Activated CD8-positive, alpha-beta T cell treated with anti-CD3 and anti-CD28 coated beads, Interleukin-2, amount 10 ng/mL, durations not matched to agents 7 days and 5 days (primary cell): ENCODE measurements around the gene WWOX. TPM values are rescaled to one million over a fixed set of nuclear protein-coding genes. Genes with fewer than 3 reads are reported as not detected.

Experiments used
- ATAC-seq: fragments of 150-1000 bp; cut with Tn5 transposase; one replicate; pipeline ENCODE4 v1.10.0; 2021; ENCODE audit warnings: moderate library complexity
- CTCF ChIA-PET: fragments of 350-600 bp; sonication (Branson Sonifier 250); formaldehyde crosslinking; loops from one replicate; lab custom pipeline; 2021; ENCODE audit warnings: antibody characterized with exemption; lab: Charles Lee
- POLR2A ChIA-PET: fragments of 350-600 bp; sonication (Branson Sonifier 250); formaldehyde crosslinking; loops from one replicate; lab custom pipeline; 2021; ENCODE audit warnings: antibody characterized with exemption; lab: Charles Lee
- DNase-seq: peaks from one replicate; pipeline ENCODE4 v3.0.0-alpha.2; 2020
- H3K27ac Mint-ChIP-seq: one replicate; pipeline ENCODE4 v1.8.0; 2021; ENCODE audit warnings: mild to moderate bottlenecking, mixed read lengths
- H3K27me3 Mint-ChIP-seq: one replicate; pipeline ENCODE4 v1.8.0; 2021; ENCODE audit warnings: low read depth, mixed read lengths
- H3K36me3 Mint-ChIP-seq: one replicate; pipeline ENCODE4 v1.8.0; 2021; ENCODE audit warnings: low read depth, mixed read lengths
- H3K4me1 Mint-ChIP-seq: one replicate; pipeline ENCODE4 v1.8.0; 2021; ENCODE audit warnings: low read depth, mixed read lengths
- H3K4me3 Mint-ChIP-seq: one replicate; pipeline ENCODE4 v1.8.0; 2021; ENCODE audit warnings: mild to moderate bottlenecking, mixed read lengths
- H3K9me3 Mint-ChIP-seq: one replicate; pipeline ENCODE4 v1.8.0; 2022; ENCODE audit warnings: mixed read lengths; ENCODE audit not compliant: insufficient read depth
- total RNA-seq, 2 experiments: library from RNA; stranded (reverse); gene quantifications; one replicate each; pipeline ENCODE4 v1.2.3, GENCODE V29; 2021

WWOX gene
- total RNA-seq, 2 experiments from 2014 or later, result 34.4 to 34.9 TPM

DNA sequence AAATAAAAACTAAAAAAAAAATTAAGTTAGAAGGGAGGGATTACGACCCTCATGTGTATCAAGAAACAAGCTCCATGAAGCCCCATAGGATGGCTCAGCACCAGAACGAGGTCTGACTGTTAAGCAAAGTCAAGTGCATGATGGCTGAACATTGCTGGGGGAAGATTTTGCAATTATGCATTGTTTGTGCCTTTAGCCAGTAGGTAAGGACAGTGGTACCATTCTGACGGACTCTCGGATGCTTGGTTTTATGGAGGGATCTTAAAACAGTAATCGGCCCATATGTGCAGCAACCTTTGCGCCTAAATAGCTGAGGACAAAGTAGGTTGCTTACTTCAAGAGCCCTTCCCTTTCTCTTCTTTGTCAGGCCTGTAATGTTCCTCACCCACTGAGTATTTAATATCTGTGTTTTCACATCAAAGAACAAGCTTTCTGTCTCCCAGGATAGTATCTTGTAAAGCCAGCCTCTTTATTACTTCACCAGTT is 186.0 kb downstream of the WWOX start:
- Mint-ChIP-seq H3K4me1 (no peaks in the 10 kb centered on the region), H3K27me3 (no peaks in the 10 kb centered on the region), H3K9me3 (no peaks in the 10 kb centered on the region), H3K4me3 (no peak overlapping the region), H3K27ac (no peak overlapping the region), H3K36me3 (no peaks in the 10 kb centered on the region)
- ChIA-PET POLR2A (no interaction called here), CTCF (no interaction called here)
- ATAC-seq (no peak), DNase-seq (no peak)

DNA sequence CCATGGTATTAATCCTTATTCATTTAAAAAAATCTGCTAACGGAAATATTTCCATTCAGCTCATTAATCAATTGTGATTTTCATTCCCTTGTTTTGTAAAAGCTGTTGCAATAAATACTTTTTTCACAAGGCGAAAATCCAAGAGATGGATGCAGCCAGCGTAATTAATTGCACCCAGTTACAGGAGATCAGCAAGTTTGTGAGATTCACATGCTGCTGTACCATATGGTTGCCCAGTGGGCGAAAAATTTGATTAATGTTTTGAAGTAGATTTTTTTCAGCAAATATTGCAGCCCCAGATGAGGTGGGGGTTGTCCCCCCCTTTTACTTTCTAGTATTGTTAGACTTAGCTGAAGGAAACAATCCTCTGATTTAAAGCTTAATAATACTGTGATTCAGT is 186.6 kb downstream of the WWOX start:
- no peaks in the 10 kb centered on the region for H3K36me3 Mint-ChIP-seq
- no peaks in the 10 kb centered on the region for H3K27me3 Mint-ChIP-seq
- H3K27ac Mint-ChIP-seq, result no peak overlapping the region
- H3K9me3 Mint-ChIP-seq, result no peaks in the 10 kb centered on the region
- no peaks in the 10 kb centered on the region for H3K4me1 Mint-ChIP-seq
- ChIA-PET CTCF (no interaction called here), POLR2A (no interaction called here)
- no peak overlapping the region for H3K4me3 Mint-ChIP-seq
- DNase-seq (no peak), ATAC-seq (no peak)

DNA sequence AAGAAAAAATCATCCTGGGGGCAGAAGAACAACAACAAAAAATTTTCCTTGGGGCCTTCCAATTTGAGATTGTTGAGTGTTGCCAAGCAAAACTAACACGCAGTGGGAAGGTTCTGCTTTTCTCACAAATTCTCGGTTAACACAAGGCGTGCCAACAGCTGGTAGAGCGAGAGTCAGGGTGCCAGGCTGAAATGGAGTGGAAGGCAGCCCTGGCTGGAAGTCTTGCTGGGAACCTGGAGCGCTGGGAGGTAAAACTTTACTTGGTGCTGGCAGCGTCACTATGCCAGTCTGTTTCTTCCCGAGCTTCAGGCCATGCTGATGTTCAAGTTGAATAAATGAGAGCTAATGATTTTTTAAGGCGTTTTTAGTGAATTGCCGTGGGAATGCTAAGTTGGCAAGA is 189.4 kb downstream of the WWOX start:
- ChIA-PET POLR2A (interaction anchor here (0.7 kb wide), 1 partner anchor 11 kb away, joined by 3 read pairs; no protein-coding TSS in a partner anchor), CTCF (no interaction called here)
- ATAC-seq (no peak), DNase-seq (no peak)
- Mint-ChIP-seq H3K36me3 (peaks cover 2% of the 10 kb centered on the region), H3K4me1 (no peaks in the 10 kb centered on the region), H3K27me3 (no peaks in the 10 kb centered on the region), H3K27ac (no peak overlapping the region), H3K9me3 (no peaks in the 10 kb centered on the region), H3K4me3 (no peak overlapping the region)

DNA sequence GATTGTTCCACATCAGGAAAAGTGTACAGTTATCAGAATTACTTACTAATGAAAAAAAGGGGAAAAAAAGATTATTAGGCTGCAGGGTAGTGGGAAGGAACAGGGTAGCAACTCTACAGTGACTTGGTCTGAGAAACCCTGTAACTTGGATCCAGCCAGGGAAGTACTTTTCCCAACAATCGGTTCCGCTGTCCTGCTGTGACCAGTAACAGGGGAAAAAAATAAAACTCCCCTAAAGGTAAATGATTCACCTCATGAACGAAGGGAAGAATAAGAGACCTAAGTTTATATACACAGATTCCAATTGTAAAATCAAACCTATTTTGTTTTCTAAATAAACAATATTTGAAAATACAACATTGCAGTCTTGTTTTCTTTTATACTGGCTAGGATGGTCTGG is 189.9 kb downstream of the WWOX start:
- CTCF ChIA-PET, result no interaction called here
- no peak for DNase-seq
- no peak overlapping the region for H3K27ac Mint-ChIP-seq

GRCh38 chr16:78289844-78290277 is 190.4 kb downstream of the WWOX start:
- no peaks in the 10 kb centered on the region for H3K27me3 Mint-ChIP-seq
- ATAC-seq, result no peak
- ChIA-PET POLR2A (no interaction called here), CTCF (no interaction called here)
- no peak for DNase-seq
- H3K36me3 Mint-ChIP-seq, result peaks cover 2% of the 10 kb centered on the region
- no peaks in the 10 kb centered on the region for H3K4me1 Mint-ChIP-seq
- no peaks in the 10 kb centered on the region for H3K9me3 Mint-ChIP-seq
- no peak overlapping the region for H3K4me3 Mint-ChIP-seq
- H3K27ac Mint-ChIP-seq, result no peak overlapping the region

More for the DNA sequence above, 189.9 kb downstream of the WWOX start:
- Mint-ChIP-seq H3K36me3 (peaks cover 2% of the 10 kb centered on the region), H3K4me3 (no peak overlapping the region), H3K27me3 (no peaks in the 10 kb centered on the region), H3K4me1 (no peaks in the 10 kb centered on the region), H3K9me3 (no peaks in the 10 kb centered on the region)
- POLR2A ChIA-PET, result interaction anchor here (0.7 kb wide), 1 partner anchor 11 kb away, joined by 3 read pairs; no protein-coding TSS in a partner anchor
- no peak for ATAC-seq

DNA sequence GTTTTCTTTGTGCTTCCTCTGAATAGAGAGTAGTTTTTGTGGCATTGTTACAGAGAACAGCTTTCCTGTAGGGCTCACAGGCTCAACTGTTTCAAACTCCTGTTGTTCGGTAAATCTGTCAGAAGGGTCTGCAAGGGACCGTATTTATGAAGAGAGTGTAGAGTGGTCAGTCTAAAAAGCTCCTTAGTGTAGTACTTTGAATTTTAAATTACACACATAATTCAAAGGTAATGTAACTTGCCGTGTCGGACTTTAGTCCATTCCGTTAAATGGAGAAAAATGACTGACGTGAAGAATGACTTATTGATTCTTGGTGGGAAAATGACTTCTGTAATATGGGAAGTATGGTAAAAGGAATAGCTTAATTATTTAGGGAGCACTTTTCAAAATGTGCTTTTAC is 190.9 kb downstream of the WWOX start:
- Mint-ChIP-seq H3K4me1 (no peaks in the 10 kb centered on the region), H3K27ac (no peak overlapping the region), H3K4me3 (no peak overlapping the region), H3K27me3 (no peaks in the 10 kb centered on the region), H3K9me3 (no peaks in the 10 kb centered on the region), H3K36me3 (peaks cover 2% of the 10 kb centered on the region)
- ChIA-PET POLR2A (no interaction called here), CTCF (no interaction called here)
- ATAC-seq (no peak), DNase-seq (no peak)

- no peaks in the 10 kb centered on the region for H3K4me1 Mint-ChIP-seq
- POLR2A ChIA-PET, result no interaction called here
- H3K27me3 Mint-ChIP-seq, result no peaks in the 10 kb centered on the region
These were observed 191.6 kb downstream of the WWOX start for GRCh38 chr16:78290872-78291591.

GRCh38 chr16:78291604-78292003 is 192.2 kb downstream of the WWOX start:
- H3K4me1 Mint-ChIP-seq, result no peaks in the 10 kb centered on the region
- H3K27me3 Mint-ChIP-seq, result no peaks in the 10 kb centered on the region
- H3K9me3 Mint-ChIP-seq, result no peaks in the 10 kb centered on the region
- ATAC-seq (no peak), DNase-seq (no peak)
- ChIA-PET CTCF (no interaction called here), POLR2A (no interaction called here)
- H3K27ac Mint-ChIP-seq, result no peak overlapping the region
- no peak overlapping the region for H3K4me3 Mint-ChIP-seq
- peaks cover 2% of the 10 kb centered on the region for H3K36me3 Mint-ChIP-seq

More at GRCh38 chr16:78290872-78291591, 191.6 kb downstream of the WWOX start:
- no peak overlapping the region for H3K4me3 Mint-ChIP-seq
- no peak for DNase-seq
- peaks cover 2% of the 10 kb centered on the region for H3K36me3 Mint-ChIP-seq
- H3K27ac Mint-ChIP-seq, result no peak overlapping the region
- no peaks in the 10 kb centered on the region for H3K9me3 Mint-ChIP-seq
- CTCF ChIA-PET, result no interaction called here
- ATAC-seq, result no peak

DNA sequence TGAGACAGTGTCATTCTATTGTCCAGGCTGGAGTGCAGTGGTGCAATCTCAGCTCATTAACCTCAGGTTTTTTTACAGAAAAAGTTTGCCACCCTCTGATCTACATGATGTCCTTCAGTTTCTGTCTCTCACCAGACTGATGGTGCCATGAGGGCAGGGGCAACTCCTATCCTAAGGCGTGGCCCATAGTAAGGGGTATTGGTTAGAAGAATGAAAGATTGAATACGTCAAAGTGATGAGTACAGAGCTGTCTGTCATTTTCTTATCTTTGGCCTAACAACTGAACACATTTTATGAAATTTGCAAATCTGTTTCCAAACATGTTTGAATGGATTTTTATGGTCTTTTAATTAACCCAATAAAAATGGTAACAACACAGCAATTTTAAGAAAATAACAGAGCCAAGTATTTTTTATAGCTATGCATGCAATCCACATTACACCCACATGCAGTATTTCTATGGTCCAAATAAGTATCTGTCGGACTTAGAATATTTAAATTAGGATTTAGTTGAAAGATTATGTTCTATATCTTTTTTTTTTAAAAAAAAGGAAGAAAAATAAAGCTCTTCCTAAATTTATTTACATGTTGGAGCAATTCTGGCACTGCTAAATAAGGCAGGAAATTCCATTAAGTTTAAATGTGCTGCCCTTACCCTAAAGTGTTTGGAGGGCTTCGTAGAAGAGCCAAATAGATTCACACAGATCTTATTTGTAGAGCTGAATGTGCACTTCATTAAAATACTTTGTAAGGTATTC is 192.8 kb downstream of the WWOX start:
- no peak overlapping the region for H3K27ac Mint-ChIP-seq
- no peak for ATAC-seq
- DNase-seq, result no peak
- no peaks in the 10 kb centered on the region for H3K4me1 Mint-ChIP-seq
- no peak overlapping the region for H3K4me3 Mint-ChIP-seq
- ChIA-PET POLR2A (no interaction called here), CTCF (no interaction called here)
- no peaks in the 10 kb centered on the region for H3K9me3 Mint-ChIP-seq
- H3K27me3 Mint-ChIP-seq, result no peaks in the 10 kb centered on the region
- peaks cover 2% of the 10 kb centered on the region for H3K36me3 Mint-ChIP-seq

- ChIA-PET CTCF (no interaction called here), POLR2A (no interaction called here)
- no peaks in the 10 kb centered on the region for H3K4me1 Mint-ChIP-seq
- no peak overlapping the region for H3K4me3 Mint-ChIP-seq
- no peak overlapping the region for H3K27ac Mint-ChIP-seq
- DNase-seq, result no peak
- no peaks in the 10 kb centered on the region for H3K27me3 Mint-ChIP-seq
- H3K36me3 Mint-ChIP-seq, result peaks cover 2% of the 10 kb centered on the region
- ATAC-seq, result no peak
- H3K9me3 Mint-ChIP-seq, result no peaks in the 10 kb centered on the region
These were observed 193.5 kb downstream of the WWOX start for GRCh38 chr16:78292844-78293380.

DNA sequence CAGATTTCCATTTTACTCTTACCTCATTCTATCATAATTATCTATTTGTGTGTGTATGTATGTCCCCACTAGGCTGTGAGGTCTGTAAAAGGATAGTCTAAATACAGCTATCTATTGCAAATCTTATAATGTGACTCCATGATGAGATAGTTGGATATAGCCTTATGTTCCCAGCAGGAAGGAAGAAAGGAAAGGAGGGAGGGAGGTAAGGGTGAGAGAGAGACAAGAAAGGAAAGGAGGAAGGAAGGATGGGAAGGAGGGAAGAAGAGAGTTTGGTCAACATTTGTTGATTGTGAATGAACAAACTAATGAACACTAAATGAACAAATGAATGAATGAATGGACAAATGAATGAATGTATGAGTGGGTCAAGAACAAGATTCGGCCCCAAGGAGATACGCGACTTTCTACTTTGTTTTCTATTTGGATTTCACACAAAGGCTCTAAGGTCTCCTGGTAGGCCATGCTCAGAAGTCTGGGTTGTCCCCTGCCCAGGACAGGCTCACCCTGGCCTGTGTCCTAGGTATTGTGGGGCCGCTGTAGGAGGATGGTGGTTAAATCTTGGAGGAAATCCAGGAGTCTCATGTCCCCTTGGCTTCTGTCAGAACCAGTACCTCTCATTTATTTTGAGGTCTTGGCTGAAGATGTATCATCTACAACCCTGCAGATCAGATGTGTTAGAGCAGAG is 195.2 kb downstream of the WWOX start:
- peaks cover 2% of the 10 kb centered on the region for H3K36me3 Mint-ChIP-seq
- H3K27ac Mint-ChIP-seq, result no peak overlapping the region
- ChIA-PET CTCF (no interaction called here), POLR2A (no interaction called here)
- no peaks in the 10 kb centered on the region for H3K27me3 Mint-ChIP-seq
- H3K4me3 Mint-ChIP-seq, result no peak overlapping the region
- no peak for DNase-seq
- H3K4me1 Mint-ChIP-seq, result no peaks in the 10 kb centered on the region
- no peak for ATAC-seq
- no peaks in the 10 kb centered on the region for H3K9me3 Mint-ChIP-seq
